GM06990 (cell line): ENCODE data around the gene ANXA11.
"Not testable (repeated sequence)": the region's sequence is repeated elsewhere in the genome, so short reads cannot be mapped to it uniquely, and the experiment has no call there.

Experiments
- DNase-seq: peaks from one replicate; pipeline ENCODE4 v3.0.0-alpha.2; 2011; ENCODE audit not compliant: insufficient read length; ENCODE audit errors: extremely low read depth
- H3K27me3 ChIP-seq: replicated peaks from 2 replicates; pipeline ENCODE4 v1.6.0; 2011; ENCODE audit warnings: low read length; ENCODE audit not compliant: control insufficient read depth, insufficient read depth
- H3K36me3 ChIP-seq: 2 replicates; pipeline ENCODE4 v1.5.1; 2011; ENCODE audit warnings: low read length; ENCODE audit not compliant: control insufficient read depth, insufficient read depth
- H3K4me3 ChIP-seq: replicated peaks from 2 replicates; pipeline ENCODE4 v1.5.1; 2011; ENCODE audit warnings: low read depth, mild to moderate bottlenecking, control low read depth, low read length
- TF ChIP-seq, protein P1 (sequence below): IDR thresholded peaks from 2 replicates; pipeline ENCODE4 v1.5.1; 2011; ENCODE audit warnings: low read length, control low read depth, mild to moderate bottlenecking, inconsistent platforms; ENCODE audit not compliant: insufficient read depth, poor library complexity, severe bottlenecking

ANXA11 gene

DNA sequence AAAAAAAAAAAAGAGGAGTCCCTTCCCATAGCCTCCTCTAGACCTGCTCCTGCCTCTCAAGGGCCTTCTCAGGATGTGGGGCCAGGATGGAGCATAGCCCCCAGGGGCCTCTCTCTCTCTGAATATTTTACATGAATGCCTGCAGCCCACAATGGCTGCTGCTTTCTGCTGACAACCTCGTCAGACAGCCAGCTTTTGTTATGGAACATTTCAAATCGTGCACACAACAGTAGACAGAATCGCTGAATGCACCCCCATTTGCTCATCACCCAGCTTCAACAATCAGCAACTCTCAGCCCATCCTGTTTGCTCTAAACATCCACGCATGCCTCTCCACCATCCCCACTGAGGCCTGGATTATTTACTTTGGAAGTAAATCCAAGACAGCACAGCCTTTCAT, 67.4 kb downstream of the ANXA11 start:
- peaks cover 1% of the 10 kb centered on the region; the same call in 1 of the 2 replicates for H3K27me3 ChIP-seq
- H3K36me3 ChIP-seq, result no peaks in the 10 kb centered on the region
- no peak for DNase-seq
- no peak overlapping the region for H3K4me3 ChIP-seq
- TF ChIP-seq, protein P1, sequence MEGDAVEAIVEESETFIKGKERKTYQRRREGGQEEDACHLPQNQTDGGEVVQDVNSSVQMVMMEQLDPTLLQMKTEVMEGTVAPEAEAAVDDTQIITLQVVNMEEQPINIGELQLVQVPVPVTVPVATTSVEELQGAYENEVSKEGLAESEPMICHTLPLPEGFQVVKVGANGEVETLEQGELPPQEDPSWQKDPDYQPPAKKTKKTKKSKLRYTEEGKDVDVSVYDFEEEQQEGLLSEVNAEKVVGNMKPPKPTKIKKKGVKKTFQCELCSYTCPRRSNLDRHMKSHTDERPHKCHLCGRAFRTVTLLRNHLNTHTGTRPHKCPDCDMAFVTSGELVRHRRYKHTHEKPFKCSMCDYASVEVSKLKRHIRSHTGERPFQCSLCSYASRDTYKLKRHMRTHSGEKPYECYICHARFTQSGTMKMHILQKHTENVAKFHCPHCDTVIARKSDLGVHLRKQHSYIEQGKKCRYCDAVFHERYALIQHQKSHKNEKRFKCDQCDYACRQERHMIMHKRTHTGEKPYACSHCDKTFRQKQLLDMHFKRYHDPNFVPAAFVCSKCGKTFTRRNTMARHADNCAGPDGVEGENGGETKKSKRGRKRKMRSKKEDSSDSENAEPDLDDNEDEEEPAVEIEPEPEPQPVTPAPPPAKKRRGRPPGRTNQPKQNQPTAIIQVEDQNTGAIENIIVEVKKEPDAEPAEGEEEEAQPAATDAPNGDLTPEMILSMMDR, result no peak

DNA sequence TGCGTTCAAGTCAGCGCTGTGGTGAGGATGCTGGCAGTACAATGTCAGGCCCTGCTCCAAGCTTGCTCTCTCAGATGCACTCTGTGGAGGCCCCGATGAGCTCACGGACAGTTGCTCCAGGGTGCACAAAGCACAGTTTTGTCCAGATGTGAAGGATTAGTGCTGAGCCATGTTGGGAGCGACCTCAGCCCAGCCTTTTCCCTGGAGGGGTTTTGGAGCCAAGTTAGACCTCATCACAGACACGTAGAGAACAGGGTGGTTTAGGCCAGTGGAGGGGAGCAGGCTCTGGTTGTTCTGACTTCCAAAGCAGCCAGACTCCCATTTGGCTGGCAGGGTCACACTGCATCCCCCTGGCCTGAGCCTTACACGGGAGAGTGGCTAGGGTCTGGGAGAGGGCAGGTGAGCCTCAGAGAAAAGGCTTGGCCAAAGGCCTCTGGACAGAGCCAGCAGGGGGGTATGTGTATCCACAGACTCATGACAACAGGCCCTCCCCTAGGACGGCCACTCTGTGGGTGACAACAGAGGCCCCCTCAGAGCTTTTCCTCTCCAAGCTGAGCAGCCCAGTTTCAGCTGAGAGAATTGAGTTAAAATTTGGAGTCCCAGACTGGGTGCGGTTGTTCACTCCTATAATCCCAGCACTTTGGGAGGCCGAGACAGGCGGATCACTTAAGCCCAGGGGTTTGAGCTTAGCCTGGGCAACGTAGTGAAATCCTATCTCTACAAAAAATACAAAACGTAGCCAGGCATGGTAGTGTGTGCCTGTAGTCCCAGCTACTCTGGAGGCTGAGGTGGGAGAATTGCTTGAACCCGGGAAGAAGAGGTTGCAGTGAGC, 68.1 kb downstream of the ANXA11 start:
- no peaks in the 10 kb centered on the region for H3K36me3 ChIP-seq
- peaks cover 1% of the 10 kb centered on the region; the same call in 1 of the 2 replicates for H3K27me3 ChIP-seq
- DNase-seq, result no peak
- H3K4me3 ChIP-seq, result no peak overlapping the region
- TF ChIP-seq, protein P1, result no peak

DNA sequence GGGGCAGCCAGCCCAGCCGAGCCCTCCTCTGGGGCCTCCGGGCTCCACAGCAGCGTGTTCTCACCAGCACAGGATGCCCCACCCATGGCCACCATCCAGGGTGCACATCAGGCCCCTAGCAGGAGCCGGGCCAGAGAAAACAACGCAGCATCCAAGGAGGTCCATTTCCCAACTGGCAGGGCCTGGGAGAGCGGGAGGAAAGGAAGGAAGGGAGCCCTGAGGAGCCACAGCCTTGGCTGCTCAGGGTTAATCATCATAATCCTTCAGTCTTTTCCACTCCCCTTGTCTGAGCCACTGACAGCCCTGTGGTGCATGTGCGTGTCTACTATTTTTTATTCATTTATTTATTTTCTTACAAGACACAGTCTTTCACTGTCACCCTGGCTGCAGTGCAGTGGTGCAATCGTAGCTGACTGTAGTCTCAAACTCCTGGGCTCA, 69.2 kb downstream of the ANXA11 start:
- H3K27me3 ChIP-seq, result peaks cover 1% of the 10 kb centered on the region; the same call in 1 of the 2 replicates
- no peaks in the 10 kb centered on the region for H3K36me3 ChIP-seq
- no peak overlapping the region for H3K4me3 ChIP-seq
- TF ChIP-seq, protein P1, result no peak
- DNase-seq, result no peak

DNA sequence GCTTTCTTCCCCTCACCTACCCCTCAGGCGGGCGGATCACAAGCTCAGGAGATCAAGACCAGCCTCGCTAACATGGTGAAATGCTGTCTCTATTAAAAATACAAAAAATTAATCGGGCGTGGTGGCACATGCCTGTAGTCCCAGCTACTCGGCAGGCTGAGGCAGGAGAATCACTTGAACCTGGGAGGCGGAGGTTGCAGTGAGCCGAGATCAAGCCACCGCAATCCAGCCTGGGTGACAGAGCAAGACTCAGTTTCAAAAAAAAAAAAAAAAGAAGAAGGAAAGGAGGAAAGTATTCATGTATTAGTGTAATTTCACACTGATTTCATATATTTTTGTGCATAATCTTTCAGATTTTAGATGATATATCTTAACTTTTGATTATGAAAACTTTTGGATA, 71.7 kb downstream of the ANXA11 start:
- not testable (repeated sequence) for DNase-seq, H3K27me3 ChIP-seq, H3K36me3 ChIP-seq, H3K4me3 ChIP-seq

DNA sequence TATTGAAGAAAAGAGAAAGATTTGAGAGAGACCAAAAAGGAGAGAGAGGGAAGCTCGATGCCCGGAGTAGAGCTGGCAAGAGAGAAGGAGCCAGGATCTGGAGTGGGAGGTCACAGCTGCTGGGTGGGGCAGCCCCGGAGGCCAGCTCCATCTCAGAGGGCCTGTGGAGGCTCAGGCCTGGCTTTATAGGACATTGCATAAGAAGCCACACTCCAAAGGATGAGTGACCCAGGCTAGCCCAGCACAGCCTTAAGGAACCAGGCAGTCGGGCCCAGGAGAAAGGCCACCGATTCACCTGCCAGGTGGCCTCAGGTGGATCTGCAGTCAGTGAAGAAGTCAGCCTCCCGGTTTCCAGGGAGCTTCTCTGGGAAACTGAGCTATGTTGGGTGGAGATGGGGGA, 72.1 kb downstream of the ANXA11 start:
- H3K4me3 ChIP-seq, result no peak overlapping the region
- no peaks in the 10 kb centered on the region for H3K36me3 ChIP-seq
- TF ChIP-seq, protein P1, result no peak

DNA sequence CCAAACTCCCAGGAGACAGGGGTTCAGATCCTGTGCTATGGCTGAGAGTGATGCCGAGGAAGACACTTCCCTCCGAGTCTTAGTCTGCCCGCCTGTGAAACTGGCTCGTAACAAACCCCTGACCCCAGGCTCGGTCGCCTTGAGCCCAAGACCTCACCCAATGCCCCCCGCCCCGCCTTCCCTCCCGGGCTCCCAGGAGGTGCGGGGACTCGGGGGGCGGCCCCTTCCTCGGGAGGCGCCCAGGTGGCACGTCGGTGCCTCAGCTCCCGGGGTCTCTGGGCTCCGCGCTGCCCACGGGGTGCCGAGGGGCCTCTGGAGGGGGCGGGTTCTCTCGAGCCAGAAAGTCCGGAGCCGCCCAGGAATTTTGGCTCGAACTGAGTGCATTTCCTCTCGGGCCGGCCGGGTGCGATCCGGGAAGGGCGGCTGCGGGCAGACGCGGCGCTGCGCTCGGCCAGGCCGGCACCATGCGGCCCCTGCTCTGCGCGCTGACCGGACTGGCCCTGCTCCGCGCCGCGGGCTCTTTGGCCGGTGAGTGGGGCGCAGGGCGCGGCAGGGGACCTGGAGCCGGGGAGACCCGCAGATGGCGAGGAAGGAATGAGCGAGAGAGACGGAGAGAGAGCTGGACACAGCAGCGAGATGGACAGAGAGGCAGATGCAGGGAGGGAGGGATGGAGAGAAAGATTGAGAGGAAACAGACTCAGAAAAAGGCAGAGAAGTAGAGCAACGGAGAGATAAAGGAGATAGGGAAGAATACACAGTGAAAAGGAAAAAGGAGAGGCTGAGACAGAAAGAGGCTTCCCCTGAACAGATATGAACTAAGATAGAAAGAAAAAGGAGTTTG, 72.8 kb downstream of the ANXA11 start, which contains the start of gene PLAC9:
Gene PLAC9, plus strand, starts transcription at position 432 of the 841 bp plus-strand sequence. Its CDS starts 33 bp downstream, at position 465.
- no peak for DNase-seq
- Histone ChIP-seq H3K36me3 (no peaks in the 10 kb centered on the region), H3K4me3 (no peak within 1 kb of the TSS), H3K27me3 (peaks cover 1% of the 10 kb centered on the region; the same call in 1 of the 2 replicates)
- TF ChIP-seq, protein P1, result no peak

More for the DNA sequence above, 72.1 kb downstream of the ANXA11 start:
- no peak for DNase-seq
- H3K27me3 ChIP-seq, result peaks cover 1% of the 10 kb centered on the region; the same call in 1 of the 2 replicates
